ENCODE measurements around the gene ANKRD34A. TPM values are rescaled to one million over a fixed set of nuclear protein-coding genes. Genes with fewer than 3 reads are reported as not detected.

ANKRD34A gene
- under 0.01 TPM in 2 replicates for total RNA-seq

DNA sequence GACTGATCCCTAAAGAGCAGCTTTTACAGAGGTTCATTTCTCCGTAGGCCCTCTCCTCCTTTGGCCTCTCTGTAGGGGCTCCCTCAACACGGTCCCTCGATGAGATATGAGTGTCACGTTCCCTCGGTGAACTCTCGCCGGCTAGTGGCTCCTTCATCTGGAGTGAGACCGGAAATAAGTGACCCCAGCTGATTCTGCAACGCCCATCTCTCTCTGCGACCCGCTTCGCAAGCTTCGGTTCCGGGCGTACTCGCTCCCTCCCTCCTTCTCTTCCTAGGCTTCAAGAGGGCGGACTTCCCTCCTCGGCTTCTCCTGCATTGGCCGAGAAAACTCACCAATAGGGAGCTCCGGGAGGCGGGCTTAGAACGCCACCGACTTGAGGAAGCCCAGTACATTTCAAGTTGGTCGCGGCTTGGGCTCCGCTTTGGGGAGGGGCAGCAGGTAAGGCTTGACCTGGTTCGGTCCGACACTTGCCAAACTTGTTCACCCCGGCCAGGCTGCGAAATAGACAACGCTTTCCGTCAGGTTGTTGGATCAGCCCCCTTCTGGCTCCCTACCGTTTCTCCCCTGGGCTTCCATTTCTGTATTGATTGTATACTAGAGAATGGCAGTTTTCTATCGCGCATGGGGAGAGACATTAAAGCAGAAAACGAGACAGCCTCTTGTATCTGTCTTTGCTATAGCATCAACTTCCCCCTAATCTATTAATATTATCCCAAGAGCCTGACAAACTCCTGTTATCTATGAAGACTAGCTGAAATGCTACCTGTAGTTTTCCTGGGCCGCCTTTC, at the start of gene ANKRD34A, which contains the start of gene POLR3GL:
TSS of gene ANKRD34A (minus strand) at position 248 of the 791 bp plus-strand sequence. CDS start 2,816 bp downstream, outside the sequence.
TSS of gene POLR3GL (plus strand) at position 363 of the 791 bp plus-strand sequence. CDS start 10,176 bp downstream, outside the sequence.
- no peak for FAIRE-seq

DNA sequence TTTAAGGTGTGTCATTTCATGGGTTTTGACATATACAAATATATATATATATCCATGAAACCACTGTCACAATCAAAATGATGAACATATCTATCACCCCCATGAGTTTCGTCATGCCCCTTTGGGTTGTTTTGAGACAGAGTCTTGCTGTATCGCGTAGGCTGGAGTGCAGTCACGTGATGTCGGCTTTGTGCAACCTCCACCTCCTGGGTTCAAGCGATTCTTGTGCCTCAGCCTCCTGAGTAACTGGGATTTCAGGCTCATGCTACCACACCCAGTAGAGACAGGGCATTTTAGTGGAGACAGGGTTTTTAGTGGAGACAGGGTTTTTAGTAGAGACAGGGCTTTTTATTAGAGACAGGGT, 49.2 kb upstream of the ANKRD34A start:
- TF ChIP-seq, protein P1, sequence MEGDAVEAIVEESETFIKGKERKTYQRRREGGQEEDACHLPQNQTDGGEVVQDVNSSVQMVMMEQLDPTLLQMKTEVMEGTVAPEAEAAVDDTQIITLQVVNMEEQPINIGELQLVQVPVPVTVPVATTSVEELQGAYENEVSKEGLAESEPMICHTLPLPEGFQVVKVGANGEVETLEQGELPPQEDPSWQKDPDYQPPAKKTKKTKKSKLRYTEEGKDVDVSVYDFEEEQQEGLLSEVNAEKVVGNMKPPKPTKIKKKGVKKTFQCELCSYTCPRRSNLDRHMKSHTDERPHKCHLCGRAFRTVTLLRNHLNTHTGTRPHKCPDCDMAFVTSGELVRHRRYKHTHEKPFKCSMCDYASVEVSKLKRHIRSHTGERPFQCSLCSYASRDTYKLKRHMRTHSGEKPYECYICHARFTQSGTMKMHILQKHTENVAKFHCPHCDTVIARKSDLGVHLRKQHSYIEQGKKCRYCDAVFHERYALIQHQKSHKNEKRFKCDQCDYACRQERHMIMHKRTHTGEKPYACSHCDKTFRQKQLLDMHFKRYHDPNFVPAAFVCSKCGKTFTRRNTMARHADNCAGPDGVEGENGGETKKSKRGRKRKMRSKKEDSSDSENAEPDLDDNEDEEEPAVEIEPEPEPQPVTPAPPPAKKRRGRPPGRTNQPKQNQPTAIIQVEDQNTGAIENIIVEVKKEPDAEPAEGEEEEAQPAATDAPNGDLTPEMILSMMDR (IDR thresholded peaks at IDR 0.05; ENCODE audit: insufficient read depth, low read length, severe bottlenecking), result no peak
- no peak for FAIRE-seq
- no peak overlapping the region for H3K4me3 ChIP-seq (ENCODE audit: low read depth, low read length)
- no peak for DNase-seq (ENCODE audit: low read depth)
- H3K27me3 ChIP-seq (ENCODE audit: control insufficient read depth, insufficient read depth, low read length), result peaks cover 3% of the 10 kb centered on the region
- no peaks in the 10 kb centered on the region for H3K36me3 ChIP-seq (ENCODE audit: control insufficient read depth, insufficient read depth, low read length)

More for the DNA sequence above, at the start of gene ANKRD34A, which contains the start of gene POLR3GL:
- TF ChIP-seq, protein P1 (IDR thresholded peaks at IDR 0.05; ENCODE audit: insufficient read depth, low read length, severe bottlenecking), result no peak
- Histone ChIP-seq H3K36me3 (ENCODE audit: control insufficient read depth, insufficient read depth, low read length) (no peaks in the 10 kb centered on the region), H3K27me3 (ENCODE audit: control insufficient read depth, insufficient read depth, low read length) (no peaks in the 10 kb centered on the region), H3K4me3 (ENCODE audit: low read depth, low read length) (peak within 1 kb of the TSS; percentile 67)
- peak; percentile 95 for DNase-seq (ENCODE audit: low read depth)

DNA sequence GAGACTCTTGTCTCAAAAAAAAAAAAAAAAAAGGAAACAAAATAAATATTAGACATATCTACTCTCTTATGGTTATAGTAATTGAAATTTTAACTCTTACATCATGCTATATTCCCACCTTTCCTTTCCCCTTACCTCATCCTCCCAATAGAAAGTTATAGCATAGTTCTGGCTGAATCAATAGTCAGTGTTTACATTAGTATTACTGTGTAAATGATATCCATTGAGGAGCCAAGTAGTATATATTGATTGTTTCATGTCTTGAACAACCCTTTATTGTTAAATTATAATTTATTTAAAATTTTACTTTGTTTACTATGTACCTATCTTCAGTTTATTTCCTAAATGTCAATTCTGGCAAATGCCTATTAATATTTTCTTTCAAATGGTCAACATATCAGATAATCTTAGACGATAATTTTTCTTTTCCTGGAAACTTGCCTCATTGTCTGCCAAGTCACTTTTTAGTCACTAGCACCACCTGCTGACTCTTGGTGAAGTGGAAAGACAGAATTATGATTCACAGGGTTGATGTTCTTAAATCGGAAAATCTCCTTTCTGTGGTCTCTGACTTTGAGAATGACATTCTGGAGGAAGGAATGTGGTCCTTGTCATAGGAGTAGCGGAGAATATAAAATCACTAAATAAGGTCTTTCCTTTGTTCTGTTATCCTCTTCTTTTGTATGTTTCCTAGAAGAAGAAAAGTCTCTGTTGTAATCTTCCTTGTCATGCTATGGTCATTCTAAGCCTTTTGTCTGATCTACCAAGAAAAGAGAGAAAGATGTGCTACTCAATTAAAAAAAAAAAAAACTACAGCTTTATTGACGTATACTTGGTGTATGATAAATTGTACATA, 48.6 kb upstream of the ANKRD34A start:
- Histone ChIP-seq H3K36me3 (ENCODE audit: control insufficient read depth, insufficient read depth, low read length) (no peaks in the 10 kb centered on the region), H3K27me3 (ENCODE audit: control insufficient read depth, insufficient read depth, low read length) (peaks cover under 1% of the 10 kb centered on the region), H3K4me3 (ENCODE audit: low read depth, low read length) (no peak overlapping the region)
- FAIRE-seq (no peak), DNase-seq (ENCODE audit: low read depth) (peak; percentile 79)
- TF ChIP-seq, protein P1 (IDR thresholded peaks at IDR 0.05; ENCODE audit: insufficient read depth, low read length, severe bottlenecking), result peak; percentile 55

DNA sequence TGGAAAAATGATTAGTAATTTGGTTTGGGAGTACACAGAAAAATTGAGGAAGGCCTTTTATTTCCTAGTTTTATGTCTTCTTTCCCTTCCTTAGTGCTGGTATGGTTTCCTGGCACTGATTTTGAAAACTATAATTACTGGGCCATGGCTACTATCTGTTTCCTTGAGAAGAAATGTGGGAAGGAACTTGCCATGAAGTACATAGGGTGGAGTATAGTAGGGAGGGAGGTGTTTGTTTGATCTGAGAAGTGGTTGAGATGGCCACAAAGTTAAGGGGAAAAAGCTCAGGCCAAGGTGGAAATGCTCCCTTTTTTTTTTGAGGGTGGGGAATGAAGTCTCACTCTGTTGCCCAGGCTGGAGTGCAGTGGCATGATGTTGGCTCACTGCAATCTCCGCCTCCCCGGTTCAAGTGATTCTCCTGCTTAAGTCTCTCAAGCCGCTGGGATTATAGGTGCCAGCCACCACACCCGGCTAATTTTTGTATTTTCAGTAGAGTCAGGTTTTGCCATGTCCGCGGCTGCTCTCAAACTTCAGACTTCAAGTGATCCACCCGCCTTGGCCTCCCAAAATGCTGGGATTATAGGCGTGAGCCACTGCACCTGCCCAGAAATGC, 45.9 kb upstream of the ANKRD34A start:
- DNase-seq (ENCODE audit: low read depth), result no peak
- no peak for FAIRE-seq
- no peaks in the 10 kb centered on the region for H3K36me3 ChIP-seq (ENCODE audit: control insufficient read depth, insufficient read depth, low read length)
- TF ChIP-seq, protein P1 (IDR thresholded peaks at IDR 0.05; ENCODE audit: insufficient read depth, low read length, severe bottlenecking), result no peak
- no peak overlapping the region for H3K4me3 ChIP-seq (ENCODE audit: low read depth, low read length)
- H3K27me3 ChIP-seq (ENCODE audit: control insufficient read depth, insufficient read depth, low read length), result no peaks in the 10 kb centered on the region

DNA sequence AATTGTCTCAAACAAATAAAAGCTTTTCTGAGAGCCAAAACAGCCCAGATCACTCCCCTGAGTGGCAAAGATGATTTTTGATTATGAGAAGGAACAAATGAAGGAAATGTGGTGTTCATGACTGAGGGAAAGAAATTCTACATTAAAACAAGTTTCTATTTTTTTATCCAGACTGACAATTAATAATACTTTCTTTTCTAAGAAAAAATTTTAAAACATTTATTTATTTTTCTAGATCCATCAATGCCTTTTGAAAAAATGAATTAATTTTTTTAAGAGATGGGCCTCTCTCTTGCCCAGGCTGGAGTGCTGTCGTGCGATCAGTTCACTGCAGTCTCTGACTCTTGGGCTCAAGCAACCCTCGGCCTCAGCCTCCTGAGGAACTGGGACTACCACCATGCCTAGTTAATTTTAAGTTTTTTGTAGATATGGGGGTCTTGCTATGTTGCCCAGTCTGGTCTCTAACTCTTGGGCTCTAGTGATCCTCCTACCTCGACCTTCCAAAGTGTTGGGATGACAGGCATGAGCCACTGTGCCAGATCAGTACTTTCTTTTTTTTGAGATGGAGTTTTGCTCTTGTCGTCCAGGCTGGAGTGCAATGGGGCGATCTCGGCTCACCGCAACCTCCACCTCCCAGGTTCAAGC, 43.2 kb upstream of the ANKRD34A start:
- H3K4me3 ChIP-seq (ENCODE audit: low read depth, low read length), result no peak overlapping the region
- no peak for DNase-seq (ENCODE audit: low read depth)
- no peaks in the 10 kb centered on the region for H3K27me3 ChIP-seq (ENCODE audit: control insufficient read depth, insufficient read depth, low read length)
- TF ChIP-seq, protein P1 (IDR thresholded peaks at IDR 0.05; ENCODE audit: insufficient read depth, low read length, severe bottlenecking), result no peak
- FAIRE-seq, result no peak
- H3K36me3 ChIP-seq (ENCODE audit: control insufficient read depth, insufficient read depth, low read length), result no peaks in the 10 kb centered on the region
